ENCODE data around the gene SDK1.

Gene SDK1

GRCh38 chr7:4281231-4281993 lies 980.4 kb downstream of the SDK1 start:
- DNase-seq (ENCODE audit: low spot score) (no peak), ATAC-seq (ENCODE audit: low read depth) (no peak)
- no peaks in the 10 kb centered on the region for H3K36me3 ChIP-seq (ENCODE audit: low read depth)
- no peak for TF ChIP-seq CTCF (IDR thresholded peaks at IDR 0.05; ENCODE audit: poor library complexity, severe bottlenecking)
- H3K9me3 ChIP-seq (ENCODE audit: severe bottlenecking): peaks cover 4% of the 10 kb centered on the region
- no peak overlapping the region for H3K27ac ChIP-seq (ENCODE audit: poor library complexity, severe bottlenecking)
- H3K27me3 ChIP-seq (ENCODE audit: insufficient read depth, poor library complexity, severe bottlenecking): no peaks in the 10 kb centered on the region
- H3K4me3 ChIP-seq (ENCODE audit: severe bottlenecking): no peak overlapping the region
- peaks cover 3% of the 10 kb centered on the region for H3K4me1 ChIP-seq (ENCODE audit: insufficient read depth, poor library complexity, severe bottlenecking)

- H3K27me3 ChIP-seq (ENCODE audit: insufficient read depth, poor library complexity, severe bottlenecking): no peaks in the 10 kb centered on the region
- peak overlapping the region; percentile 46 for H3K27ac ChIP-seq (ENCODE audit: poor library complexity, severe bottlenecking)
- ATAC-seq (ENCODE audit: low read depth): peak; percentile 99
- peak; percentile 89 for DNase-seq (ENCODE audit: low spot score)
- H3K9me3 ChIP-seq (ENCODE audit: severe bottlenecking): peaks cover 4% of the 10 kb centered on the region
- H3K4me3 ChIP-seq (ENCODE audit: severe bottlenecking): no peak overlapping the region
- no peaks in the 10 kb centered on the region for H3K36me3 ChIP-seq (ENCODE audit: low read depth)
- H3K4me1 ChIP-seq (ENCODE audit: insufficient read depth, poor library complexity, severe bottlenecking): peaks cover 3% of the 10 kb centered on the region
- no peak for TF ChIP-seq CTCF (IDR thresholded peaks at IDR 0.05; ENCODE audit: poor library complexity, severe bottlenecking)
Observed at GRCh38 chr7:4282434-4283223, 981.6 kb downstream of the SDK1 start.

GRCh38 chr7:4286351-4286750 lies 985.3 kb downstream of the SDK1 start:
- H3K4me3 ChIP-seq (ENCODE audit: severe bottlenecking): no peak overlapping the region
- no peak for TF ChIP-seq CTCF (IDR thresholded peaks at IDR 0.05; ENCODE audit: poor library complexity, severe bottlenecking)
- H3K27ac ChIP-seq (ENCODE audit: poor library complexity, severe bottlenecking): no peak overlapping the region
- DNase-seq (ENCODE audit: low spot score) (no peak), ATAC-seq (ENCODE audit: low read depth) (no peak)
- no peaks in the 10 kb centered on the region for H3K27me3 ChIP-seq (ENCODE audit: insufficient read depth, poor library complexity, severe bottlenecking)
- peaks cover 3% of the 10 kb centered on the region for H3K4me1 ChIP-seq (ENCODE audit: insufficient read depth, poor library complexity, severe bottlenecking)
- H3K9me3 ChIP-seq (ENCODE audit: severe bottlenecking): no peaks in the 10 kb centered on the region
- no peaks in the 10 kb centered on the region for H3K36me3 ChIP-seq (ENCODE audit: low read depth)

GRCh38 chr7:4288791-4289394 lies 987.8 kb downstream of the SDK1 start:
- TF ChIP-seq CTCF (IDR thresholded peaks at IDR 0.05; ENCODE audit: poor library complexity, severe bottlenecking): no peak
- DNase-seq (ENCODE audit: low spot score) (no peak), ATAC-seq (ENCODE audit: low read depth) (no peak)
- H3K27ac ChIP-seq (ENCODE audit: poor library complexity, severe bottlenecking): no peak overlapping the region
- no peaks in the 10 kb centered on the region for H3K36me3 ChIP-seq (ENCODE audit: low read depth)
- no peaks in the 10 kb centered on the region for H3K9me3 ChIP-seq (ENCODE audit: severe bottlenecking)
- no peaks in the 10 kb centered on the region for H3K27me3 ChIP-seq (ENCODE audit: insufficient read depth, poor library complexity, severe bottlenecking)
- no peak overlapping the region for H3K4me3 ChIP-seq (ENCODE audit: severe bottlenecking)
- H3K4me1 ChIP-seq (ENCODE audit: insufficient read depth, poor library complexity, severe bottlenecking): no peaks in the 10 kb centered on the region

Measured in RWPE2 (cell line).